Activated naive CD4-positive, alpha-beta T cell (primary cell): ENCODE results near the gene DENND4A.
"Not testable (repeated sequence)": the region's sequence is repeated elsewhere in the genome, so short reads cannot be mapped to it uniquely, and the experiment has no call there.

Source experiments
- DNase-seq, 4 experiments: peaks; one replicate each; lab custom pipeline; 2025; lab: John Stamatoyannopoulos, UW

Gene DENND4A

DNA sequence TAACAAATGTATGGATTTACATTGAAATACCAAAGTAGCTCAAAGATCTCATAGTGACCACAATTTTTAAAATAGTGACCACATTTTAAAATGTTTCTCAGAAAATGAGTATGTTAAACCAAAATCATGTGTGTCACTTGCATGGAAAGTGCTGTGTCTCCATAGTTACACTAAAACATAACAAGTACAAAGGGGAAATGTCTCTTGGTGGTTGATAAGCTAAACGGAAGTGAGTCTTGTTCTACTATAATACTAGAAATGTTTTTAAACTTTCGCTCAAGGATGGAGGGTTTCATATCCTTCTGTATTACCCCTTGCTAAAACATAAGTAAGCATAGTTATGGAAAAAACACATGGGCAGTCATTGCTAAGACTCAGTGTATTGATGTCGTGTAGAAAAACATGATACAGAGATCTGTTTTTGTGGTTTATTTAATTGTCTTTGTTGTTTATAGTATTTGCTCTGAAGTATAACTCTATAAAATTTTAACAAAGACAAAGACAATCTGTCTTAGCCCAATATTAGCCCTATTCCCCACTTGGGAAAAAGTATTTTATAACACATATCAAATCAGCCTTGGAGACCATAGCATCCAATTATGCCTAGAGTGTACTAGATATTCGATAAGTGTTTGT lies 27.0 kb upstream of the DENND4A start:
- no peak for DNase-seq

DNA sequence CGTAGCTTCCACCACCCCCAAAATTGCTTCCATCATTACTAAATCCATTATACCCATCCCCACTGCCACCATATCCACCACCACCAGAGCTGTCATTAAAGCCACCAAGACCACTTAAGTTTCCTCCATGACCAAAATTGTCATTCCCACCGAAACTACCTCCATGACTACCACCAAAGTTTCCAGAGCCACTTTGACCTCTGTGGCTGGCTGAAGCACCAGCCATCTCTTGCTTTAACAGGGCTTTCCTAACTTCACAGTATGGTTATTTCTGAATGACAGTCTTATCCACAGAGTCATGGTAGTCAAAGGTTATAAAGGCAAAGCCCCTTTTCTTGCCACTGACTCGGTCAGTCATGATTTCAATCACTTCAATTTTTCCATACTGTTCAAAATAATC lies 24.3 kb upstream of the DENND4A start:
- DNase-seq: no peak

GRCh38 chr15:65816008-65816407 lies 23.9 kb upstream of the DENND4A start:
- not testable (repeated sequence) for DNase-seq

DNA sequence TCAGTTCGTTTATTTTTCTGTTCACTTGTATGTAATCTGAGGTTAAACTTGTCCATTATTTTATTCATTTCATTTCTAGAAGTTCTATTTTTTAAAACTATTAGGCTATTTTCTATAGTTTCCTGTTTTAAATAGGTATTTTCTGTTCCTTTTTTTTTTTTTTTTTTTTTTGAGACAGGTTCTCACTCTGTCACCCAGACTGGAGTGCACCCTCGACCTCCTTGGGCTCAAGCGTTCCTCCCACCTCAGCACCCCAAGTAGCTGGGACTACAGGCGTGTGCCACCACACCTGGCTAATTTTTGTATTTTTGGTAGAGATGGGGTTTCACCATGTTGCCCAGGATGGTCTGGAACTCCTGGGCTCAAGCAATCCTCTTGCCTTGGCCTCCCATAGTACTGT lies 22.2 kb upstream of the DENND4A start:
- not testable (repeated sequence) for DNase-seq

DNA sequence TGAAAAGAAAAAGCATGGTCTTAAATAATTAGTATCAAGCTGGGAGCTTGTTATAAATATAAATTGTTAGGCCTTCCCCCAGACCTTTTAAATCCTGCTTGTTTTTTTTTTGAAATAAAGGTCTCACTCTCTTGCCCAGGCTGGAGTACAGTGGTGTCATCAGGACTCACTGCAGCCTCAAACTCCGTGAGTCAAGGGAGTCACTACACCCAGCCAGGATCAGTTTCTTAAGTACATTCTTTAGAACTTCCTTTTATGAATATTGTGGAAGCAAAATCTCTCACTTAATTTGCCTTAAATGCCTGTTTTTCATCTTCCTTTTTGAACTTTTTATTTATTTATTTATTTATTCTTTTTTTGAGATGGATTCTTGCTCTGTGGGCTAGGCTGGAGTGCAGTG lies 20.8 kb upstream of the DENND4A start:
- no peak for DNase-seq

DNA sequence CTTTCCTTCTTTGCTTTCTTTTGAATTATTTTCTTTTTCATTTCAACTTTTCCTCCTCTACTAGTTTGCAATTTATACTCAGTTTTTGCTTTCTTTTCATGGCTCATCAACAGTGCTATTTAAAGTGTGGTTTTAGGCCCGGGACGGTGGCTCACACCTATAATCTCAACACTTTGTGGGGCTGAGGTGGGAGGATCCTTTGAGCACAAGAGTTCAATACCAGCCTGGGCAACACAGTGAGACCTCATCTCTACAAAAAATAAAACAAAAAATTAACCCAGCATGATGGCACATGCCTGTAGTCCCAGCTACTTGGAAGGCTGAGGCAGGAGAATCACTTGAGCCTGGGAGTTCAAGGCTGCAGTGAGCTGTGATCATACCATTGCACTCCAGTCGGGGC lies 20.4 kb upstream of the DENND4A start:
- DNase-seq: no peak

DNA sequence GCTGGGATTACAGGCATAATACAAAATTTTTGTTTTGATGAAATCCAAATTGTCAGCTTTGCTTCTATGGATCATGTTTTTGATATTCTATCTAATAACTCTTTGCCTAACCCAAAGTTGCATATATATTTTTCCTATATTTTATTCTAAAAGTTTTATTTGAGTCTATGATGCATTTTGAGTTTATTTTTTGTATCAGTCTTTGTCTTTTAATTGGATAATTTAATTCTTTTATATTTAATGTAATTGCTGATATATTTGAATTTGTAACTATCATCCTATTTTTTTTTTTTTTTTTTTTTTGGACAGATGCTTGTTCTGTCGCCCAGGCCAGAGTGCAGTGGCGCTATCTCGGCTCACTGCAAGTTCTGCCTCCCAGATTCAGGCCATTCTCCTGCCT lies 19.7 kb upstream of the DENND4A start:
- DNase-seq: no peak

DNA sequence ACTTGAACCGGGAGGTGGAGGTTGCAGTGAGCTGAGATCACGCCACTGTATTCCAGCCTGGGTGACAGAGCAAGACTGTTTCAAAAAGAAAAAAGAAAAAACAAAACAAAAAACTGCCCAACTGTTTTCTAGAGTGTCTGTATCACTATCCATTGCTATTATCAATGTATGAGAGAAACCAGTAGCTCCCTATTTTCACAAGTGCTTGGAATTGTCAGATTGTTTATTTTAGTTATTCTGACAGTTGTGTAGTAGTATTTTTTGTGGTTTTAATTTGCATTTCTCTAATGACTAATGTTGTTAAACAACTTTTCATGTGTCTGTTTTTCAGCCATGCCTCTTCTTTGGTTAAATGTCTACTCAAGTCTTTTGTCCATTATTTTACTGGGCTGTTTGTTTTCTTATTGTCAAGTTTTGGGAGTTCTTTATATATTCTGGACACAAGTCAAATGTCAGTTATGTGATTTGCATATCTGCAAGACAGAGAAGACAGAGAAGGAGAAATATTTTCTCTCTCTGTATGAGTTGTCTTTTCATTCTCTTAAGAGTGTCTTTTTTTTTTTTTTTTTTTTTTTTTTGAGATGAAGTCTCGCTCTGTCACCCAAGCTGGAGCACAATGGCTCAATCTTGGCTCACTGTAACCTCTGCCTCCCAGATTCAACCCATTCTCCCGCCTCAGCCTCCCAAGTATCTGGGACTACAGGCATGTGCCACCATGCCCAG lies 19.1 kb upstream of the DENND4A start:
- DNase-seq: not testable (repeated sequence)

GRCh38 chr15:65806397-65806796 lies 14.3 kb upstream of the DENND4A start:
- DNase-seq: no peak

DNA sequence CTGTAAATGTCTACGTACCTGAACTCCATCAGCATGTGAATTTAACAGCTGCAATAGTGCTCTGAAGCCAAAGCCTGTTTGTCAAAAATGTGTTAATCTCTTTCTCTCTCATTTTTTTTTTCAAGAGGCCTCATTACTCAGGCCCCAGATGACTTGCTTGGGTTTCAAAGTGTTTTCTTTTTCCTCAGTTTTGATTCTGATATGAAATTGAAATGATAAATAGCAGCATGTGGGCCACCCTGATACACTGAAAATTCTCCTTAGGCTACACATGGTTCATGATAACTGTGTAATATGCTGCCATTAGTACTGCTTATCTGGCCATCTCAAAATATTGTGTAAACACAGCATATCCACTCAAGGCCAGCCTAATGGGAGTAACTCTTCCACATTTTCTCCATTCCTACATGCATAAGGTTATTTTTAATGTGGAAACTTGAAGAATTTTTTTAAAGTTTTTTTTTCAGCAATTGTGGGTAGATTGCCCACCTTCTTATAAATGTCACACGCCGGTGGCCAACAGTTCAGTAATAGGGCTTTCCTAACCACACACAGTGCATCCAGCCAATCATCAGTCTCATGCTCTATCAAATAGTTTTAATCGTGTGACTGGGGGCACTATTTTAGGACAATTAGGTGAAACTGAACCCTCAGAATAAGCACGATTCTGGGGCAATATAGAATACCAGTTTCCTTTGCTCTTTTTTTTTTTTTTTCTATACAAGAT lies 13.1 kb upstream of the DENND4A start:
- no peak for DNase-seq

- DNase-seq: no peak
Observed at GRCh38 chr15:65804252-65804931, 12.3 kb upstream of the DENND4A start.

GRCh38 chr15:65801229-65801805 lies 9.2 kb upstream of the DENND4A start:
- DNase-seq: no peak

- no peak for DNase-seq
Observed at GRCh38 chr15:65796610-65797078, 4.6 kb upstream of the DENND4A start.

- no peak for DNase-seq
Observed at GRCh38 chr15:65795663-65796216, 3.6 kb upstream of the DENND4A start.

DNA sequence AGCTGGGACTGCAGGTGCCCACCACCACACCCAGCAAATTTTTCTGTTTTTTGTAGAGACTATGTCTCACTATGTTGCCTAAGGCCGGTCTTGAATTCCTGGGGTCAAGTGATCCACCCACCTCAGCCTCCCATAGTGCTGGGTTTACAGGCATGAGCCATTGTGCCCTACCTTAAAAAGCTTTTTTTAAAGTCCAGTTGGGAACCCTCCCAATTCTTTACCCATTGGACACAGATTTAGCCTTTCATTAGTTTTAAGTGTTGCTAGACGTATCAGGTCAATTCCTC lies 1.7 kb upstream of the DENND4A start:
- DNase-seq: no peak

DNA sequence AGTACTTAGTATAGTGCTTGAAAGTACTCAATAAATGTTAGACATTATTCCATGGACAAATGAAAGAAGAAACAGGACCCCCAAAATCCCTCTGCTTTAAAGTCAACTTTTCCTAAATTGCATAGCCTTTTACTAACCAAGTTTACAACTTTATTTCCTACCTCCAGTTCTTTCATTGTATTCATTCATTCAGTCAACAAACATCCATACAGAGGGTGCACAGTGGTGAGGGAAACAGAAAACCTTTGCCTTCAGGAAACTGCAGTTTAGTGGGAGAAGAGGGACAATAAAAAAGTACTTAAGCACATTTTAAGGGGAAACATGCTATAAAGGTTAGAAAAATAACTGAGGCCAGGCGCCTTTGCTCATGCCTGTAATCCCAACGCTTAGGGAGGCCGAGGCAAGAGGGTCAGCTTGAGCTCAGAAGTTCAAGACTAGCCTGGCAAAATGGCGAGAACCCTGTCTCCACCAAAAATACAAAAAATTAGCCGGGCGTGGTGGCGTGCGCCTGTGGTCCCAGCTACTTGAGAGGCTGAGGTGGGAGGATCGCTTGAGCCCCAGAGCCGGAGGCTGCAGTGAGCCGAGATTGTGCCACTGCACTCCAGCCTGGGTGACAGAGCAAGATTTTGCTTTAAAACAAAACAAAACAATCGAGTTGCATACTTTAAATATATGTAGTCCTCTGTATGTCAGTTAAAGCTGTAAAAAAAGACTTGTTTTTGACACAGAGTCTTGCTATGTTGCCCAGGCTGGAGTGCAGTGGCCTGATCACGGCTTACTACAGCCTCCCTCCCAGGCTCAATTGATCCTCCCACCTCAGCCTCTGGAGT lies 1.1 kb upstream of the DENND4A start:
- DNase-seq: no peak

- peak; percentile 36 to 45 (median 41) for DNase-seq
Observed at GRCh38 chr15:65791335-65792137, 557 bp downstream of the DENND4A start.

DNA sequence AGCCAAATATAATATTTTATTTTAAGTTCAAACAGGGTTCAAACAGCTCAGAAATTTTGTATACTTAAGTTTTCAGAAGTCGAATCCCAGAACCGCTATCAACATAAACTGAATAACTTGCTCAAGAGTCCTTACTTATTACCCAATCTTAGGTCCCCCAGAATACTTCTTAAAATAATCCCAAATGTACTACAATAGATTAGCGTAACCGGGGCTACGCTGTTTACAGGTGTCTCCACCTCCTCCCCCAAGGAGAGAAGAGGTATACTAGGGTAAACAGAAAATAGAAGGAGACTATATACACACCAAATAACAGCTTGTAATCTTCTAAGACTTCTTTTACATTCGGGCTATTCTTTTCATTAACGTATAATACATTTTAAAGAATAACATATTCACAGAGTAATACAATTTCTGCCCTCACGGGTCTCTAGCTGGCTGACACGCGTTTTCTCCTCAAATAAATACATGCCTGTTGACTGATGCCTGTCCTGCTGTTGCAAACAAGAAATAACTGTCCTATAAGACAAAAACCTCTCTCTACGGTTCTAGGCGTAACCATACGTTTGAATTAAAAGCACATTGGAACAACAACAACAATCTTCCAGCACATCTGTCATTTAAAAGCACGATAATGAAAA lies 1.3 kb downstream of the DENND4A start:
- DNase-seq: no peak

- DNase-seq: no peak
Observed at GRCh38 chr15:65789759-65790425, 2.2 kb downstream of the DENND4A start.
